Fibroblast of upper back skin (primary cell): Measurements from ENCODE around the gene KIAA0753.

Experiments
- DNase-seq: peaks from one replicate; pipeline ENCODE4 v3.0.0-alpha.2; 2013

Gene KIAA0753

DNA sequence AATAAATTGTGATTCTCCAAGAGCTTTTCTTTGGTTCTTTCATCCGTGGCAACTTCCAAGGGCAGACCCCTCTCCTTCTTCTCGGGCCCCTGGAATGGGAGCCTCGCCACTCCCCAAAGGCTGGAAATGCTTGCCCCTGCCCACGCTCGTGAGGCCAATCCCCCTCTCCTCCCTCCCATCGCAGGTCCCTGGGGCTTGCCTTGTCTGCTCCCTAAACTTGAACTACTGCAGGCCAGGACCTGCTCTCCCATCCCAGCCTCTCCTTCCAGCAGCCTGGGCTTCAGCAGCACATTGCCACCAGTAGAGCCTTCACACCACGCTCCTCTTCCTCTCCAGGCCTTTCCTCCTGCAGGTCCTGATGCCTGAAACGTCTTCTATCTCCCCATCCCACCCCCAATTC is 95.2 kb downstream of the KIAA0753 start:
- DNase-seq, result no peak

- DNase-seq, result no peak
Measured at GRCh38 chr17:6544011-6544370, 96.5 kb downstream of the KIAA0753 start.

DNA sequence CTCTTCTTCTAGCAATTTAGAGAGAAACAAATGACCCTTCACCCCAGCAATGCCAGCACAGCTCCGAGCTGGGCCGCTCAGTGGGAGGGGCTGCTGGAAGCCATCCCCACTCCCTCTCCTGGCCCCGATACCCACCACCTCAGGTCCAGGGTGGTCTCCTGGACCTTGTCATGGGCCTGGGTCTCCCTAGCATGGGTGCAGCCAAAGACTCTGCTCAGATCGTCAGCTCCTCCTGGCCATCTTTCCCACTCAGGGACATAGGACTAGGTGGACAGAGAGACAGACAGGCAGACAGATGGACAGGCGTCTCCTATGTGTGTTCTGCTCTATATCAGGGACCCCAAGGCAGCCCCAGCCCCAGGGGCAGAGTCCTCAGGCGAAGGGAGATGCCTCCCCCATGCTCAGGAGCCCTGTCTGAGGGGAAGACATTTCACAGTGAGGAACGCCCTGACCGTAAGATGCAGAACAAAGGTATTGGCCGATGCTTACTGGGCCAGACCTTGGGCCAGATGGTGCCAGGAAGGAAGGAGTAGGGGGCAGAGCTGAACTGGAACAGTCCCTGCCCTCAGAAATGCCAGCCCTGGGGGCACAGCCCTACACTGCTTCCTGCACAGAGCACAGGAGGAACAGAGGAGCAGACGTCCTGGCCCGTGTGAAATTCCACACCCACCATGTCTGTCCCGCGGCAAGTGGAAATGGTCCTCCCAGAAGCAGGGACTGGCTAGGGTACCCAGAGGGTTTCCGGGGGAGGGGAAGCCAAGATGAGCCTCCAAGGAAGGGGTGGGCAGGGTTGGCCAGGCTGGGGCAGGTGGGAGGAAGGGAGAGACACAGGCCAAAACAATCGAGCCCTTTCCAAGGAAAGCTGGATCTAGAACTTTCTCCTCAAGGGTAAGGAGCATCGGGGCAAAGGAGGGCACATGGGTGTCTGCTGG is 97.2 kb downstream of the KIAA0753 start:
- DNase-seq, result no peak

DNA sequence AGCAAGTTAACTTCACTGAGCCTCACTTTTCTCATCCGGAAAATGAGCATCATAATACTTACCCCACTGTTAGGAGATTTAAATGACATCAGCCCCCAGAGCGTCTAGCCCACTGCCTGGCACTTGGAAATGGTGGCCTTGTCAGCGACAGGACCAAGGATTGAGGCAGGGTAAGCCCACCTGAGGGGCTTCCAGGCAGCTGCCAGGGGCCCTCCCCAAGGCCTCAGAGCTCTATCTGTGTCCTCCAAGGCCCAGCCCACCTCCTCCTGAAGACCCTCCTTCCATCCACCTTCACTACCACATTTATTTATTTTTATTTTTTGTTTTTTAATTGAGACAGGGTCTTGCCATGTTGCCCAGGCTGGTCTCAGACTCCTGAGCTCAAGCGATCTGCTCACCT is 97.9 kb downstream of the KIAA0753 start:
- DNase-seq, result no peak

- DNase-seq, result no peak
Measured at GRCh38 chr17:6541886-6542285, 98.6 kb downstream of the KIAA0753 start.

- DNase-seq, result no peak
Measured at GRCh38 chr17:6539871-6540270, 100.6 kb downstream of the KIAA0753 start.

- DNase-seq, result no peak
Measured at GRCh38 chr17:6536566-6537065, 103.9 kb downstream of the KIAA0753 start.

DNA sequence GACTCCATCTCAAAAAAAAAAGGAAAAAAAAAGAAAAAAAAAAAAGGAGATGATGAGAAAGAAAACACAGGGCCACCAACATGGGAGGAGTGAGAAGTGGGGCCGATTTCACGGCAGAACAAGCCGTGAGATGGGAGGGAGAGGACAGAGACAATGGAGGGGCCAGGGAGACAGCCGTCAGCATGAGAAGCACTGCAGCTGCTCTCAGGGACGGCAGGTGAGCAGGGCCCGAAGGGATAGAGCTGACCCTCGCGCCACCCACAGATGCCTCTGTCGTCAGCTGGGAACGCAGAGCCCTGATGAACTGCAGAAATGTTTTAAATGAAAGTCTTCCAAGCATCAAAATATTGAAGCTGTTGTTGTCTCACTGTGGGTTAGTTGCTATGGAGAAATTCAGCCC is 104.5 kb downstream of the KIAA0753 start:
- no peak for DNase-seq

- DNase-seq, result no peak
Measured at GRCh38 chr17:6534846-6535514, 105.5 kb downstream of the KIAA0753 start.

DNA sequence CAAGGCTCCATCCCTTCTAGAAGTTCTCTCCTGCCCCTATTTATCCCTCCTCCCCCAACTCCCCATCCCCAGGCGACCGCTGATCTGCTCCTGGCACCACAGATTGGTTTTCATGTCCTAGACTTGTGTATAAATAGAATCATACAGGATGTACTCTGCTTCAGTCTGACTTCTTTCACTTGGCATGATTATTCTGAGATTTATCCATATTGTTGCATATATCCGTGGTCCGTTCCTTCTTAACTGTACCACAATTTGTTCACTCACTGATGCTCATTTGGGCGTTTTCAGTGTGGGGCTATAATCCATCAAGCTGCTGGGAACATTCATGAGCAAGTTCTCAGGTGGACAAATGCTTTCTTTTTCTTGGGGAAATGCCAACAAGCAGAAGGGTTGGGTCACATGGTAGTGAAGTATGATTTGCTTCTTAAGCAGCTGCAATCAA is 108.0 kb downstream of the KIAA0753 start:
- DNase-seq, result peak; percentile 22

- DNase-seq, result no peak
Measured at GRCh38 chr17:6531575-6531974, 108.9 kb downstream of the KIAA0753 start.

- no peak for DNase-seq
Measured at GRCh38 chr17:6530324-6530920, 110.1 kb downstream of the KIAA0753 start.

GRCh38 chr17:6528557-6528956 is 112.0 kb downstream of the KIAA0753 start:
- DNase-seq, result no peak
